HG02885 (cell line): ENCODE measurements around the gene POU3F3.

Source experiments
- ATAC-seq: cut with Tn5 transposase; IDR thresholded peaks from one replicate; pipeline ENCODE4 v1.9.1; 2021; ENCODE audit warnings: mild to moderate bottlenecking; ENCODE audit not compliant: unreplicated experiment, poor library complexity

POU3F3 gene

GRCh38 chr2:104846786-104847585 lies 6.9 kb upstream of the POU3F3 start:
- no peak for ATAC-seq

GRCh38 chr2:104847586-104848160 lies 6.2 kb upstream of the POU3F3 start:
- no peak for ATAC-seq

- ATAC-seq = no peak
Measured at GRCh38 chr2:104848526-104848925, 5.4 kb upstream of the POU3F3 start.

GRCh38 chr2:104849101-104849500 lies 4.8 kb upstream of the POU3F3 start:
- no peak for ATAC-seq

GRCh38 chr2:104849618-104850141 lies 4.2 kb upstream of the POU3F3 start:
- peak; percentile 51 for ATAC-seq

- no peak for ATAC-seq
Measured at GRCh38 chr2:104850361-104851290, 3.3 kb upstream of the POU3F3 start.

GRCh38 chr2:104851291-104852089 lies 2.4 kb upstream of the POU3F3 start:
- no peak for ATAC-seq

- ATAC-seq = peak; percentile 25
Measured at GRCh38 chr2:104852090-104852666, 1.7 kb upstream of the POU3F3 start.

GRCh38 chr2:104854498-104855220 lies 744 bp downstream of the POU3F3 start:
- ATAC-seq = no peak

- no peak for ATAC-seq
Measured at GRCh38 chr2:104855221-104856085, 1.5 kb downstream of the POU3F3 start.

- ATAC-seq = no peak
Measured at GRCh38 chr2:104856086-104856972, 2.4 kb downstream of the POU3F3 start.

GRCh38 chr2:104856973-104857261 lies 3.0 kb downstream of the POU3F3 start:
- no peak for ATAC-seq

- ATAC-seq = no peak
Measured at GRCh38 chr2:104857262-104858005, 3.5 kb downstream of the POU3F3 start.

GRCh38 chr2:104858006-104858978 lies 4.4 kb downstream of the POU3F3 start:
- no peak for ATAC-seq

GRCh38 chr2:104859291-104859765 lies 5.4 kb downstream of the POU3F3 start:
- no peak for ATAC-seq
